Tibial artery (tissue), 4 donors: ENCODE data around the gene RUNX2.

Experiments
- DNase-seq, 2 donors: peaks; one replicate each; pipeline ENCODE4 v3.0.0-alpha.2; 2019
- H3K27ac ChIP-seq, 2 donors: fragments of 200-600 bp; sonication (generic) in 1 of 2; 1 replicate in 1 of 2; 2 replicates in 1 of 2; pipeline ENCODE4 v1.5.1; 2018 to 2019; ENCODE audit warnings: mild to moderate bottlenecking in 1 of 2
- H3K27me3 ChIP-seq, 2 donors: fragments of 200-600 bp; sonication (generic) in 1 of 2; one replicate each; pipeline versions ENCODE4 v1.5.1 to v1.6.0; 2016 to 2019
- H3K36me3 ChIP-seq, 3 donors: fragments of 200-600 bp; sonication (generic) in 2 of 3; one replicate each; pipeline ENCODE4 v1.5.1; 2016 to 2019; ENCODE audit warnings: mild to moderate bottlenecking in 2 of 3
- H3K4me1 ChIP-seq, 4 donors: fragments of 200-600 bp; sonication (generic) in 2 of 4; 1 replicate in 3 of 4; 2 replicates in 1 of 4; pipeline ENCODE4 v1.5.1; 2016 to 2019
- H3K4me3 ChIP-seq, 2 donors: fragments of 200-600 bp; sonication (generic) in 1 of 2; 1 replicate in 1 of 2; 2 replicates in 1 of 2; pipeline ENCODE4 v1.5.1; 2018 to 2019; ENCODE audit warnings: mild to moderate bottlenecking in 2 of 2
- H3K9me3 ChIP-seq, 3 donors: fragments of 200-600 bp; sonication (generic) in 1 of 3; one replicate each; pipeline ENCODE4 v1.5.1; 2016 to 2019
- intact Hi-C: fragments of 100-400 bp; cut with DNase I; formaldehyde crosslinking; loops from one replicate; pipeline ENCODE4 v1.15.0; 2023; ENCODE audit warnings: low total_unique reads
- TF ChIP-seq, protein P1 (sequence below), 2 experiments: fragments of 200-600 bp in 1 of 2; fragments of 450-650 bp in 1 of 2; IDR thresholded peaks; one replicate each; pipeline ENCODE4 v1.5.1; 2017 to 2019; ENCODE audit warnings: antibody characterized with exemption in 2 of 2, mild to moderate bottlenecking in 1 of 2, moderate library complexity in 1 of 2

Gene RUNX2

DNA sequence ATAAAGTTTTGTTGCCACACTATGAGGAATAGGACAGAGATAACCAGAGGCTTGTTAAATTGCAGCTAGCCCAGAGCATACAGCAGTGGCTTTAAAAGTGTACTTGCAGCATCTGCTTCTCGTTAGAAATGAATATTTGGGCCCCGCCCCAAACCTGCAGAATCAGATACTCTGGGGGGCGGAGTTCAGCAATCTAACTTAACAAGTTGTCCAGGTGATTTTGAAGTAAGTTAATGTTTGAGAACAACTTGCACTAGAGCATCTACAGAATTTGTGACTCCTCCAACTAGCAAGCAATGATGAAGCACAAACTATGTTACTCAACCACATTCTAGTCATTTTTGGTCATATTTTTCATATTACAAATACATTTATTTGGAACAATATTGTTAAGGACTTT lies 60.2 kb downstream of the RUNX2 start:
- intact Hi-C loops = no loop called here
- Histone ChIP-seq H3K4me3 (no peak overlapping the region), H3K27me3 (peaks cover 0 to 7% of the 10 kb centered on the region in 2 donors), H3K36me3 (no peaks in the 10 kb centered on the region), H3K9me3 (no peaks in the 10 kb centered on the region), H3K4me1 (no peaks in the 10 kb centered on the region), H3K27ac (no peak overlapping the region)
- TF ChIP-seq, protein P1, sequence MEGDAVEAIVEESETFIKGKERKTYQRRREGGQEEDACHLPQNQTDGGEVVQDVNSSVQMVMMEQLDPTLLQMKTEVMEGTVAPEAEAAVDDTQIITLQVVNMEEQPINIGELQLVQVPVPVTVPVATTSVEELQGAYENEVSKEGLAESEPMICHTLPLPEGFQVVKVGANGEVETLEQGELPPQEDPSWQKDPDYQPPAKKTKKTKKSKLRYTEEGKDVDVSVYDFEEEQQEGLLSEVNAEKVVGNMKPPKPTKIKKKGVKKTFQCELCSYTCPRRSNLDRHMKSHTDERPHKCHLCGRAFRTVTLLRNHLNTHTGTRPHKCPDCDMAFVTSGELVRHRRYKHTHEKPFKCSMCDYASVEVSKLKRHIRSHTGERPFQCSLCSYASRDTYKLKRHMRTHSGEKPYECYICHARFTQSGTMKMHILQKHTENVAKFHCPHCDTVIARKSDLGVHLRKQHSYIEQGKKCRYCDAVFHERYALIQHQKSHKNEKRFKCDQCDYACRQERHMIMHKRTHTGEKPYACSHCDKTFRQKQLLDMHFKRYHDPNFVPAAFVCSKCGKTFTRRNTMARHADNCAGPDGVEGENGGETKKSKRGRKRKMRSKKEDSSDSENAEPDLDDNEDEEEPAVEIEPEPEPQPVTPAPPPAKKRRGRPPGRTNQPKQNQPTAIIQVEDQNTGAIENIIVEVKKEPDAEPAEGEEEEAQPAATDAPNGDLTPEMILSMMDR (IDR thresholded peaks at IDR 0.05) = no peak
- no peak for DNase-seq

DNA sequence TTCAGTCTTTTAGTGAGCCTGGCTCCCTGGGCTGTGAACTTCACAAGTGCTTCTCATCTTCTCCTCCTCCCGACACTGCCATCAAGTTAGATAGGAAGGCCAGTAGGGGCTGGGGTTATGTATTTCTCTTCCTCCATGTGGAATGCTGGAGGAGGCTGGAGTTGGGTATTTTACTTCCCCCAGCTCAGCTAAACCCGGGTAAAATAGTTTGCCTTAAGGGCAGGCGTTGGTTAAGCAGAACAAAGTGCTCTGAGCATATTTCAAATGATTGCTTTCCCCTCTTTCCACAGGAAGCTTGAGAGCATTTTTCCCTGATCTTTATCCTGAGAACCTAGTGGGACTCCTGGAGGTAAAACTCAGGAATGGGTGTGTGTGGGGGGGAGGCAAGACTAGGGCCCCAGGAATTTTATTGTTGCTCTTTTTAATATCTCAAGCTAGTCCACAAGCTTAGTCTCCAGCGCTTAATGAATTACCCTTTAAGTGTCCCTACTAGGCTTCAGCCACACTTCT lies 66.5 kb downstream of the RUNX2 start:
- H3K36me3 ChIP-seq = no peaks in the 10 kb centered on the region
- DNase-seq = no peak
- no peaks in the 10 kb centered on the region for H3K9me3 ChIP-seq
- intact Hi-C loops = no loop called here
- no peak overlapping the region for H3K27ac ChIP-seq
- H3K27me3 ChIP-seq = peaks cover 0 to 3% of the 10 kb centered on the region in 2 donors
- no peak overlapping the region for H3K4me3 ChIP-seq
- TF ChIP-seq, protein P1 (IDR thresholded peaks at IDR 0.05) = no peak
- H3K4me1 ChIP-seq = no peaks in the 10 kb centered on the region

DNA sequence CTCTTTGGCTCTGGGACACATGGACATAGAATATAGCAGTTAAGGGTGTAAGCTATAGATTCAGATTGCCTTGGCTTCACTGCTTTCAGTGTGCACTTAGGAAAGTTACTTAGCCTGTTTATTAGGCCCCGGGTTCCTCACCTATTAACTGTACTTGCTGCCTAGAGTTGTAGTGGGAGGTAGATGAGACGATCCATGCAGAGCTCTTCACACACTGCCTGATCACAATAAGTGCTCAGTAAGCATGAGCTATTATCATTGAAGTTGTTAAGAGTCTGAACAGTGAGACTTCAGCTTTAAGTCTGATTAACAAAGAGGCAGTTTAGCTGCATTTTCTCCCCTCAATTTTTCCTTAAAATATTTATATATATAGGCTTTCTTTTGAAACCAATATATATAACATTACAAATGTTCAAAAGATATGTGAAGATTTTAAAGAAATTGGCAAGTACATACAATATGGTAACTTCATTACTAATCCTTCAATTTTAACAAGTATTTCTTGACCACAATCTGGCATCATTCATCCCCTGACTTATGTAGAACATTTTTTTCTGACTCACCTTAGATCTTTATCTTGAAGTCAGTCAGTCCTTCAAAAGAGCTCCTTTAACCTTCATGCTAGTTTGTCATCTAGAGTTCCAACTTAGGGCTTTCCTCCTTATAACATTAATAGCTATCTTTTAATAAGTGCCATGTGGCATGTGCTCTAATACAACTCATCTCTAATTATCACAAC lies 70.1 kb downstream of the RUNX2 start:
- TF ChIP-seq, protein P1 (IDR thresholded peaks at IDR 0.05) = no peak

DNA sequence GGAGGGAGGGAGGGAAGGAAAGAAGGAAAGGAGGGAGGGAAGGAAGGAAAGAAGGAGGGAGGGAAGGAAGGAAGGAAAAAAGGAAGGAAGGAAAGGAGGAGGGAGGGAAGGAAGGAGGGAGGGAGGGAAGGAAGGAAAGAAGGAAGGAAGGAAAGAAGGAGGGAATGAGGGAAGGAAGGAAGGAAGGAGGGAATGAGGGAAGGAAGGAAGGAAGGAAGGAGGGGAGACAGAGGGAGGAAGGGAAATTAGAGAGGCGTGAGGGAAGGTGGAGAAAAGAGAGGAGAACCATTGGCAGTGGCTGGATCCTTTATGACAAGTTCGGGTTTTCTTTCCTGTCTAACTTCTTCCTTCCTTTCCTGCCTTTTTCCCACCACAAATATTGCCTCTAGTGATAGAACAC lies 71.9 kb downstream of the RUNX2 start:
- Histone ChIP-seq H3K9me3 (no peaks in the 10 kb centered on the region), H3K27me3 (peaks cover 0 to 19% of the 10 kb centered on the region in 2 donors), H3K27ac (no peak overlapping the region), H3K4me1 (no peaks in the 10 kb centered on the region), H3K4me3 (no peak overlapping the region), H3K36me3 (no peaks in the 10 kb centered on the region)
- TF ChIP-seq, protein P1 (IDR thresholded peaks at IDR 0.05) = no peak
- DNase-seq = no peak
- intact Hi-C loops = no loop called here

More for the DNA sequence above, 70.1 kb downstream of the RUNX2 start:
- no peaks in the 10 kb centered on the region for H3K36me3 ChIP-seq
- no peaks in the 10 kb centered on the region for H3K4me1 ChIP-seq
- H3K4me3 ChIP-seq = no peak overlapping the region
- no peak overlapping the region for H3K27ac ChIP-seq
- H3K9me3 ChIP-seq = no peaks in the 10 kb centered on the region
- DNase-seq = no peak
- peaks cover 0 to 13% of the 10 kb centered on the region in 2 donors for H3K27me3 ChIP-seq
- intact Hi-C loops = no loop called here

DNA sequence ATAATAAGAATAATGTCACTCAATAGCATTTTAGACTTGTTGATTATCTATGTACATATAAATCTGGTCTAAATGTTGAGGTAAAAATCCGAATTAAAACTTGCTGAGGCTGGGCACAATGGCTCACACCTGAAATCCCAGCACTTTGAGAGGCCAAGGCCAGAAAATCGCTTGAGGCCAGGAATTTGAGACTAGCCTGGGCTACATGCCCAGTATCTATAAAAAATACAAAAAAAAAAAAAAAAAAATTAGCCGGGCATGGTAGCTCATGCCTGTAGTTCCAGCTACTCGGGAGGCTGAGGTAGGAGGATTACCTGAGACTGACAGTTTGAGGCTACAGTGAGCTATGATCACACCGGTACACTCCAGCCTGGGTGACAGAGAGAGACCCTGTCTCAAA lies 83.8 kb downstream of the RUNX2 start:
- TF ChIP-seq, protein P1 (IDR thresholded peaks at IDR 0.05) = no peak
- H3K36me3 ChIP-seq = no peaks in the 10 kb centered on the region
- H3K27ac ChIP-seq = no peak overlapping the region
- no peaks in the 10 kb centered on the region for H3K4me1 ChIP-seq
- no peaks in the 10 kb centered on the region for H3K9me3 ChIP-seq
- H3K4me3 ChIP-seq = no peak overlapping the region
- intact Hi-C loops = no loop called here
- no peak for DNase-seq
- H3K27me3 ChIP-seq = peaks cover 0 to 25% of the 10 kb centered on the region in 2 donors
